HG03135 (cell line): ENCODE data around the gene F10.

Experiments
- ATAC-seq: cut with Tn5 transposase; IDR thresholded peaks from one replicate; pipeline ENCODE4 v1.9.1; 2021; ENCODE audit warnings: mild to moderate bottlenecking, moderate library complexity; ENCODE audit not compliant: unreplicated experiment

The F10 gene

GRCh38 chr13:113115363-113116205 is 7.0 kb upstream of the F10 start:
- no peak for ATAC-seq

- no peak for ATAC-seq
Measured at GRCh38 chr13:113116206-113116800, 6.3 kb upstream of the F10 start.

- ATAC-seq: no peak
Measured at GRCh38 chr13:113116871-113117271, 5.7 kb upstream of the F10 start.

- no peak for ATAC-seq
Measured at GRCh38 chr13:113117335-113117872, 5.2 kb upstream of the F10 start.

GRCh38 chr13:113117911-113118260 is 4.7 kb upstream of the F10 start:
- ATAC-seq: no peak

- no peak for ATAC-seq
Measured at GRCh38 chr13:113118261-113119021, 4.2 kb upstream of the F10 start.

- no peak for ATAC-seq
Measured at GRCh38 chr13:113119166-113119821, 3.3 kb upstream of the F10 start.

- ATAC-seq: no peak
Measured at GRCh38 chr13:113119822-113120189, 2.8 kb upstream of the F10 start.

- no peak for ATAC-seq
Measured at GRCh38 chr13:113120300-113121182, 2.1 kb upstream of the F10 start.

- no peak for ATAC-seq
Measured at GRCh38 chr13:113121183-113121927, 1.2 kb upstream of the F10 start.

GRCh38 chr13:113121928-113122471 is 599 bp upstream of the F10 start:
- no peak for ATAC-seq

- no peak for ATAC-seq
Measured at GRCh38 chr13:113123226-113124201, 915 bp downstream of the F10 start.

- ATAC-seq: no peak
Measured at GRCh38 chr13:113124211-113124970, 1.8 kb downstream of the F10 start.

GRCh38 chr13:113125506-113126264 is 3.1 kb downstream of the F10 start:
- no peak for ATAC-seq

GRCh38 chr13:113126265-113127150 is 3.9 kb downstream of the F10 start:
- no peak for ATAC-seq

- ATAC-seq: no peak
Measured at GRCh38 chr13:113129480-113129879, 6.9 kb downstream of the F10 start.
